Neuronal stem cell (in vitro differentiated cells): ENCODE results near the gene TGM2.

ENCODE experiments used
- DNase-seq: peaks from one replicate; pipeline ENCODE4 v3.0.0-alpha.2; 2013; ENCODE audit warnings: low spot score
- H2AFZ ChIP-seq: one replicate; pipeline ENCODE4 v1.6.1; 2013; ENCODE audit warnings: mild to moderate bottlenecking, low read length, inconsistent platforms
- H2AK5ac ChIP-seq: 2 replicates; pipeline ENCODE4 v1.6.1; 2013; ENCODE audit warnings: low read depth, mild to moderate bottlenecking, inconsistent platforms, low read length, moderate library complexity, mixed read lengths
- H2BK120ac ChIP-seq: 2 replicates; pipeline ENCODE4 v1.6.1; 2013; ENCODE audit warnings: low read depth, mild to moderate bottlenecking, inconsistent platforms, low read length, moderate library complexity, mixed read lengths
- H2BK12ac ChIP-seq: one replicate; pipeline ENCODE4 v1.6.1; 2013; ENCODE audit warnings: low read length, inconsistent platforms
- H2BK15ac ChIP-seq: 2 replicates; pipeline ENCODE4 v1.6.1; 2013; ENCODE audit warnings: mild to moderate bottlenecking, low read length, inconsistent platforms, mixed read lengths
- H2BK5ac ChIP-seq: one replicate; pipeline ENCODE4 v1.6.1; 2013; ENCODE audit warnings: inconsistent platforms, mild to moderate bottlenecking, low read length, moderate library complexity
- H3K14ac ChIP-seq: one replicate; pipeline ENCODE4 v1.6.1; 2013; ENCODE audit warnings: low read length, inconsistent platforms
- H3K18ac ChIP-seq: 2 replicates; pipeline ENCODE4 v1.6.1; 2013; ENCODE audit warnings: low read length, inconsistent platforms
- H3K23ac ChIP-seq: 2 replicates; pipeline ENCODE4 v1.6.1; 2013; ENCODE audit warnings: low read depth, mild to moderate bottlenecking, mixed read lengths, low read length, inconsistent platforms; ENCODE audit not compliant: poor library complexity
- H3K27ac ChIP-seq: replicated peaks from 3 replicates; pipeline ENCODE4 v1.5.1; 2013; ENCODE audit warnings: low read length, inconsistent platforms
- H3K27me3 ChIP-seq, 3 experiments: 2 replicates each; pipeline ENCODE4 v1.6.1; 2013; ENCODE audit warnings: low read length in 3 of 3, mild to moderate bottlenecking in 2 of 3, inconsistent platforms in 1 of 3, low read depth in 1 of 3, mixed read lengths in 1 of 3, moderate library complexity in 1 of 3; ENCODE audit not compliant: control insufficient read depth in 3 of 3, insufficient read depth in 3 of 3
- H3K36me3 ChIP-seq, 2 donors: replicated peaks in 1 of 2; 2 replicates each; pipeline ENCODE4 v1.6.1; 2013; ENCODE audit warnings: low read length in 2 of 2; ENCODE audit not compliant: control insufficient read depth in 2 of 2, insufficient read depth in 2 of 2
- H3K4ac ChIP-seq: 2 replicates; pipeline ENCODE4 v1.6.1; 2013; ENCODE audit warnings: inconsistent platforms, mild to moderate bottlenecking, low read length, moderate library complexity
- H3K4me1 ChIP-seq, 2 donors: 1 replicate in 1 of 2; 2 replicates in 1 of 2; pipeline ENCODE4 v1.6.1; 2013; ENCODE audit warnings: low read length in 2 of 2, low read depth in 1 of 2; ENCODE audit not compliant: control insufficient read depth in 2 of 2, insufficient read depth in 1 of 2
- H3K4me2 ChIP-seq: one replicate; pipeline ENCODE4 v1.6.1; 2013; ENCODE audit warnings: mild to moderate bottlenecking, low read length, inconsistent platforms; ENCODE audit not compliant: insufficient read depth, poor library complexity, severe bottlenecking
- H3K4me3 ChIP-seq, 2 donors: 2 replicates each; pipeline ENCODE4 v1.5.1; 2013; ENCODE audit warnings: low read length in 2 of 2, mild to moderate bottlenecking in 2 of 2, inconsistent platforms in 1 of 2, moderate library complexity in 1 of 2
- H3K79me1 ChIP-seq: one replicate; pipeline ENCODE4 v1.6.1; 2013; ENCODE audit warnings: low read depth, mild to moderate bottlenecking, inconsistent platforms, low read length, moderate library complexity
- H3K9ac ChIP-seq: one replicate; pipeline ENCODE4 v1.6.1; 2013; ENCODE audit warnings: mild to moderate bottlenecking, low read depth, low read length, inconsistent platforms; ENCODE audit not compliant: poor library complexity
- H3K9me3 ChIP-seq, 2 donors: replicated peaks in 1 of 2; 2 replicates each; pipeline versions ENCODE3 to v1.6.1; 2013; ENCODE audit warnings: low read length in 2 of 2, mild to moderate bottlenecking in 2 of 2, inconsistent platforms in 1 of 2, low read depth in 1 of 2, mixed read lengths in 1 of 2, moderate library complexity in 1 of 2; ENCODE audit not compliant: control insufficient read depth in 2 of 2, insufficient read depth in 1 of 2
- H4K8ac ChIP-seq: one replicate; pipeline ENCODE4 v1.6.1; 2013; ENCODE audit warnings: low read depth, mild to moderate bottlenecking, inconsistent platforms, low read length, moderate library complexity
- H4K91ac ChIP-seq: one replicate; pipeline ENCODE4 v1.6.1; 2013; ENCODE audit warnings: low read length, low read depth, mild to moderate bottlenecking, inconsistent platforms; ENCODE audit not compliant: poor library complexity
- WGBS, 2 donors: extraction: QIAGEN DNeasy Blood & Tissue Kit; methylation state at CpG; one replicate each; pipeline ENCODE4 v1.1.7; 2013; ENCODE audit warnings: missing lambda C conversion rate in 2 of 2, mixed read lengths in 1 of 2; ENCODE audit not compliant: insufficient read length in 2 of 2, insufficient replicate concordance in 1 of 2; ENCODE audit errors: extremely low coverage in 2 of 2; 5-methylcytosine and 5-hydroxymethylcytosine counted together

The TGM2 gene

DNA sequence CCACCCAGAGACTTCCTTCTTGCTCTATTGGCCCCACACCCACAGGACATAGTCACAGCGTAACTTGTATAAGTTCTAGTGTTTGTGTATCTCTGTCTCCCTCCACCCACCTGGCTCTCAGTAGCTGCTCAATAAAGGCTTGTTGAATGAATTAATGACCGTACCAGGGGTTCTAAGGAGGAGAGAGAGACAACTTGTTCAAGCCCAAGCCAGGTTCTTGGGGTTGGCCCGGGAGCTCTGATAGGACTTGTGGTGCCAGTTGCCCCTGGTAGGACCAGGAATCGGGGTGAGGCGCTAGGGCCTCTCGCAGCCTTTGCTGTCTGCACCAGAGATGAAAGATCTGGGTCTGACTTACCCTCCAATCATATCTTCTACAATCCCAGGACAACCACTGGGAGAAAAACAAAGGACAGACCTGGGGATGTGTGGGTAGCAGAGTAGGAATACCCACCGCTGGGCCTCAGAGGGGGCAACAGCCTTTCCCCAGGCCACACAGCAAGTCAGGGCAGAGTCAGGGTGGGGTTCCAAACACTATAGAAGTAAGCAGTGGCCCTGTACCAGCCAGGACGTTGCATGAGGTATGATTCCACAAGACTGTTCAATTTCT is 5.3 kb upstream of the TGM2 start:
- Histone ChIP-seq H3K14ac (no peak overlapping the region), H3K36me3 (no peaks in the 10 kb centered on the region), H3K27ac (no peak overlapping the region), H2BK120ac (no peak overlapping the region), H2AK5ac (no peak overlapping the region), H3K79me1 (no peaks in the 10 kb centered on the region), H3K9me3 (no peaks in the 10 kb centered on the region), H3K18ac (no peak overlapping the region), H3K4me3 (no peak overlapping the region), H3K9ac (no peak overlapping the region), H3K4ac (no peak overlapping the region), H2BK5ac (no peak overlapping the region), H3K4me2 (no peak overlapping the region), H2AFZ (no peak overlapping the region), H2BK15ac (no peak overlapping the region), H3K4me1 (peaks cover 0 to 11% of the 10 kb centered on the region in 2 donors), H3K23ac (no peak overlapping the region), H4K8ac (no peak overlapping the region), H2BK12ac (no peak overlapping the region), H3K27me3 (peaks cover 0 to 11% (median 0%) of the 10 kb centered on the region in 3 experiments), H4K91ac (no peak overlapping the region)
- WGBS, 2 donors, result no CpG with 5 or more reads among the region's 8 CpGs
- DNase-seq, result no peak

DNA sequence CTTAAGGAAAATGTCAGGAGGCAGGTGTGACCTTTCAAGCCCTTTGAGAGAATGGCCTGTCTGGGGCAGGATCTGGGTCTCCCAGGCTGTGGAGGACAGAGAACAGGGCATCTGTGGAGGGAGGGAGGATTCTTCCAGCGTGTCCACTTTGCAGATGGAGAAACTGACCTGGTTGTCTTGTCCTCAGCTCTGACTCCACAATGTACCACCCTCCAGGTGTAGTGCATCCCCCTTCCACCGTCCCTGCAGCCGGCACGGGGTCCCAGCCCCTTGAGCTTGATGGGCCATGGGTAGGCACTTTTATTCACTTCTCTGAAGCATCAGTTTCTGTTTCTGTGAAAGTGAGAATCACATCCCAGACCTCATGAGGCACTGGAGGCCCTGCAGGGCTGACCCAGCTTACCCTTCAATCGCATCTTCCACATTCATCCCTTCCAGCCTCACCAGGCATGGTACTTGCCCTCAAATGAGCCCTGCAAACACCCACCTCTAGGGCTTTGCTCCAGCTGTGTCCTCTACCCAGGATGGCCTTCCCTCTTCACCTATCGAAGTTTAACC is 4.6 kb upstream of the TGM2 start:
- Histone ChIP-seq H3K27me3 (peaks cover 0 to 14% (median 0%) of the 10 kb centered on the region in 3 experiments), H2BK12ac (no peak overlapping the region), H2AFZ (no peak overlapping the region), H3K14ac (no peak overlapping the region), H2BK120ac (no peak overlapping the region), H3K9me3 (no peaks in the 10 kb centered on the region), H2AK5ac (no peak overlapping the region), H4K91ac (no peak overlapping the region), H3K4ac (no peak overlapping the region), H3K4me2 (no peak overlapping the region), H3K18ac (no peak overlapping the region), H3K4me1 (peaks cover 0 to 10% of the 10 kb centered on the region in 2 donors), H3K23ac (no peak overlapping the region), H3K27ac (no peak overlapping the region), H2BK15ac (no peak overlapping the region), H3K79me1 (no peaks in the 10 kb centered on the region), H4K8ac (no peak overlapping the region), H3K4me3 (no peak overlapping the region), H3K36me3 (no peaks in the 10 kb centered on the region), H3K9ac (no peak overlapping the region), H2BK5ac (no peak overlapping the region)
- no peak for DNase-seq
- WGBS, 2 donors, result no CpG with 5 or more reads among the region's 6 CpGs

DNA sequence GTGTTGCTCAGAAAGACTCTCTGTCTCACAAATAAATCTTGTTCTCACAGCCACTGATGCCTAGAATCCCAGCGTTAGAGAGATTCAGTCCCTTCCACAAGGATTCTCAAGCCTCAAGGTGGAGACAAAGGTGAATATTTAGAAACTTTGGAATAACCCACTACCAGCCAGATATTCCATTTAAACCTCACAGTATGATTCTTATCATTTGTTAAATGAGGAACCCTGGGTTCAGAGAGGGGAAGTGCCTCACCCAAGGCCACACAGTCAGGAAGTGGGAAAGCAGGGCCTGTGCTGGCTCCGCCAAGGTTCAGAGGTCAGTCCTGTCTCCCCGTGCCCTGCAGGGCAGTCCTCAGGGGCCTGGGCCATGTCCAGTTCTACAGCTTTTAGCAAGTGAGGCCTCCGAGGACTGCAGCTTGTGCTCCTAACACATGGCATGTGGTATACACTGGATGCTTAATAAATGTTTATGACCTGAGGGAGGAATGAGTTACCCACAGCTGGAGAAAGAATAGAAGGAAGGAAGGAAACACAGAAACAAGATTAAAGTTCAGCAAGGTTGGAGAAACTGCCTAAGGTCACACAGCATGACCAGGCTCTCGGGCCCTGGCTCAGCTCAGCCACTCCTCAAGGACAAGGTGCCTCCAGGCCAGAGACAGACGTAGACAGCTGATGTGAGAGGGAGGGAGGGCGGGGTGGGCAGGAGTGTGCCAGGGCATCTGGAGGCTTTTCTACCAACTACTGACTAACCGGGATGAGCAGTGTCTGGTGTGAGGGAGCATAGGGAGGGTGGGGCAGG is 3.9 kb upstream of the TGM2 start:
- H3K27me3 ChIP-seq, result peaks cover 0 to 22% (median 2%) of the 10 kb centered on the region in 3 experiments
- no peak overlapping the region for H3K23ac ChIP-seq
- no peak overlapping the region for H3K9ac ChIP-seq
- H2AFZ ChIP-seq, result no peak overlapping the region
- H2BK12ac ChIP-seq, result no peak overlapping the region
- no peaks in the 10 kb centered on the region for H3K79me1 ChIP-seq
- no peaks in the 10 kb centered on the region for H3K36me3 ChIP-seq
- H3K4me2 ChIP-seq, result no peak overlapping the region
- H4K8ac ChIP-seq, result no peak overlapping the region
- no peak overlapping the region for H2AK5ac ChIP-seq
- H3K4me3 ChIP-seq, result no peak overlapping the region
- no peak overlapping the region for H3K27ac ChIP-seq
- no peak overlapping the region for H4K91ac ChIP-seq
- no peak overlapping the region for H2BK15ac ChIP-seq
- no peak for DNase-seq
- no peak overlapping the region for H3K18ac ChIP-seq
- H3K4ac ChIP-seq, result no peak overlapping the region
- no CpG with 5 or more reads among the region's 8 CpGs for WGBS, 2 donors
- no peak overlapping the region for H2BK120ac ChIP-seq
- peaks cover 0 to 10% of the 10 kb centered on the region in 2 donors for H3K4me1 ChIP-seq
- no peak overlapping the region for H2BK5ac ChIP-seq
- no peaks in the 10 kb centered on the region for H3K9me3 ChIP-seq
- no peak overlapping the region for H3K14ac ChIP-seq
